GF-D8 (cell line): ENCODE data around the gene BLTP2.
"Not testable (repeated sequence)": the region's sequence is repeated elsewhere in the genome, so short reads cannot be mapped to it uniquely, and the experiment has no call there.

Source experiments
- DNase-seq: peaks from one replicate; lab custom pipeline; 2025; lab: John Stamatoyannopoulos, UW

The BLTP2 gene

GRCh38 chr17:28644787-28645575 is at the start of gene BLTP2:
Gene BLTP2 (minus strand): TSS chr17:28645158. CDS start chr17:28645056, 102 bp downstream.
- peak; percentile 57 for DNase-seq

GRCh38 chr17:28693869-28694268 is 48.9 kb upstream of the BLTP2 start:
- no peak for DNase-seq

GRCh38 chr17:28689011-28689410 is 44.1 kb upstream of the BLTP2 start:
- DNase-seq = no peak

- no peak for DNase-seq
These were observed 43.5 kb upstream of the BLTP2 start for GRCh38 chr17:28688481-28688880.

- no peak for DNase-seq
These were observed 41.3 kb upstream of the BLTP2 start for GRCh38 chr17:28686296-28686695.

- DNase-seq = no peak
These were observed 40.4 kb upstream of the BLTP2 start for GRCh38 chr17:28685366-28685765.

GRCh38 chr17:28684963-28685362 is 40.0 kb upstream of the BLTP2 start:
- no peak for DNase-seq

GRCh38 chr17:28682655-28683054 is 37.7 kb upstream of the BLTP2 start:
- no peak for DNase-seq

GRCh38 chr17:28675980-28676379 is 31.0 kb upstream of the BLTP2 start:
- no peak for DNase-seq

- DNase-seq = no peak
These were observed 30.5 kb upstream of the BLTP2 start for GRCh38 chr17:28675490-28675889.

GRCh38 chr17:28669918-28670317 is 25.0 kb upstream of the BLTP2 start:
- no peak for DNase-seq

- DNase-seq = no peak
These were observed 22.9 kb upstream of the BLTP2 start for GRCh38 chr17:28667870-28668269.

GRCh38 chr17:28665994-28666393 is 21.0 kb upstream of the BLTP2 start:
- DNase-seq = no peak

GRCh38 chr17:28663723-28664122 is 18.8 kb upstream of the BLTP2 start:
- no peak for DNase-seq

GRCh38 chr17:28662527-28662829 is 17.5 kb upstream of the BLTP2 start:
- DNase-seq = no peak

GRCh38 chr17:28661635-28662526 is 16.9 kb upstream of the BLTP2 start, which contains the start of the genes SDF2 and SUPT6H:
Gene SDF2 (minus strand): TSS chr17:28661906. CDS start chr17:28661876, 30 bp downstream.
Gene SUPT6H (plus strand): TSS chr17:28662205. CDS start chr17:28673402, 11,197 bp downstream.
- DNase-seq = peak; percentile 51

- DNase-seq = not testable (repeated sequence)
These were observed 14.5 kb upstream of the BLTP2 start for GRCh38 chr17:28659497-28659881.

- not testable (repeated sequence) for DNase-seq
These were observed 14.0 kb upstream of the BLTP2 start for GRCh38 chr17:28658766-28659496.

- not testable (repeated sequence) for DNase-seq
These were observed 13.4 kb upstream of the BLTP2 start for GRCh38 chr17:28658342-28658741.

- no peak for DNase-seq
These were observed 12.8 kb upstream of the BLTP2 start for GRCh38 chr17:28657756-28658155.

GRCh38 chr17:28655160-28655559 is 10.2 kb upstream of the BLTP2 start:
- no peak for DNase-seq

GRCh38 chr17:28648698-28649097 is 3.7 kb upstream of the BLTP2 start:
- no peak for DNase-seq
